ACHN (cell line): ENCODE results near the gene ATP5ME.

Source experiments
- DNase-seq: peaks from one replicate; pipeline ENCODE4 v3.0.0-alpha.2; 2015
- in situ Hi-C: cut with HindIII; loops from 2 replicates; pipeline ENCODE4 v1.10.0; 2017; ENCODE audit warnings: low sequenced_read_pairs, low pct_ligation_motif_present, low pct_unique_long_range_greater_than_20kb

Gene ATP5ME, protein sequence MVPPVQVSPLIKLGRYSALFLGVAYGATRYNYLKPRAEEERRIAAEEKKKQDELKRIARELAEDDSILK

DNA sequence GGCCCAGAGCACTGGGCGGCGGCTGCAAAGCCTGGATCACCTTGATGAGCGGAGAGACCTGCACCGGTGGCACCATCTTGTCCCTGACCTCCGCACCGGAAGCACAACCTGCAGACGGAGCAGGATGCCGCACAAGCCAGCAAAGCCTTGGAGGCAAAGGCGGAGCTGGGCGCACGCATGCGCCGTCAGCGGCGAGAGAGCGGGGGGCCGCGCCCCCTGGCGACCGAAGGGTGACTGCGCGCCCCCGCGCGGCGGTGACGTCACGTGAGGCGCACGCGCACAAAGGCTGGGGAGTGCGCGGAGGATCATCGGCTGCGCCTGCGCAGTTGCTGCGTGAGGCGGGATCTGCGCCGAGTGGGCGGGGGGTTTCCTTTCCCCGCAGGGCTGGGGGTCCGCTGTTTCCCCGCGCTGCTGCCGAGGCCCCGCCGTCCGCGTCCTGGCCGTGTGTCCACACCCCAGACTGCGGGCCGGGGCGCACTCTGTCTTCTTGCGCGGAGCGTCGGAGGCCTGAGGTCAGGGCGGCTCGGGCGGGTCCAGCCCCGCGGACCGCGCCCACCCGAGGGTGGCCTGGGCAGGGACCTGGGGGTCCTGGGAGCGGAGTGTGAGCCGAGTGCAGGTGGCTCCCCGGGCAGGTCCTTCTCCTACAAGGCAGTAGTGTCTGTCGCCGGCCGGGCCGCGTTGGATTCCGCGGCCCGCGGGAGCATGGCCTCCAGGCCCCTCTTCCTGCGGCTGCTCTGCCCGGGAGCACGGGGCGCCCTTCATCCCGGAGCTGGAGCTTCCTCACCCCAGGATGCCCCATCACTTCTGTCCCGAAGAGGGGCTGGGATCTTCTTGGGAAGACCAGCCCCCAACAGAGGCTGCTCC lies at the start of gene ATP5ME, which contains the start of gene MYL5:
Gene ATP5ME, minus strand, starts transcription at position 105 of the 864 bp plus-strand sequence. Its CDS starts 29 bp downstream, at position 76.
Gene MYL5, plus strand, starts transcription at position 371 of the 864 bp plus-strand sequence. CDS start 3,485 bp downstream, outside the sequence.
- peak; percentile 91 for DNase-seq
- in situ Hi-C loops: no loop called here

DNA sequence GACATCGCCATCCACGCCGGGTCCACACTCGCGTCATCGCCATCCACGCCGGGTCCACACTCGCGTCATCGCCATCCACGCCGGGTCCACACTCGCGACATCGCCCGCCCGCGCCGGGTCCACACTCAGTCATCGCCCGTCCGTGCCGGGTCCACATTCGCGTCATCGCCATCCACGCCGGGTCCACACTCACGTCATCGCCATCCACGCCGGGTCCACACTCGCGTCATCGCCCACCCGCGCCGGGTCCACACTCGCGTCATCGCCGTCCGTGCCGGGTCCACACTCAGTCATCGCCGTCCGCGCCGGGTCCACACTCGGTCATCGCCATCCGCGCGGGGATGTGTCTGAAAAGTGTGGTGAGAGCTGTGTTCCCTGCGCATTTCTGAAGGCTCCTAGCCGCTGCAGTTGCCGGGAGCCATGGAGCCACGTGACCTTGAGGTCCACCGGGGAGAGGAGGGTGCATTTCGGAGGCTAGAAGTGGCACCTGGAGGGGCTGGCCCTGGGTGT lies 48.8 kb upstream of the ATP5ME start:
- in situ Hi-C loops: no loop called here
- DNase-seq: no peak

DNA sequence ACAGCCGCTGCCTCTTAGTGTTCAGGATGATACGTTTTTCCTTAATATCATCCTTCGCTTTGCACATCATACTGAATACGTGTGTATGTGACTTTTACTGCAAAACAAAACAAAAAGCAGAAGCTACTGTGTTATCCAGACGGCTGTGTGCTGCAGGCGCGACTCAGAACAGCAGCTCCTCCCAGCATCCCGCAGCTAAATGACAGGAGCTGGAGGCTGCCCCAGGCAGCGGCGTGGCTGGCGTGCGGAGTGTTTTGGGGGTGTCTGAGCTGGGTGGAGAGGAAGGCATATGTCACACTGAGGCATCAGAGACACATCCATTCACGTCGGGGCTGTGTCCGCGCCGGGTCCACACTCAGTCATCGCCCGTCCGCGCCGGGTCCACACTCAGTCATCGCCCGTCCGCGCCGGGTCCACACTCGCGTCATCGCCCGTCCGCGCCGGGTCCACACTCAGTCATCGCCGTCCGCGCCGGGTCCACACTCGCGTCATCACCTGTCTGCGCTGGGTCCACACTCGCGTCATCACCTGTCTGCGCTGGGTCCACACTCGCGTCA lies 48.2 kb upstream of the ATP5ME start:
- no peak for DNase-seq

DNA sequence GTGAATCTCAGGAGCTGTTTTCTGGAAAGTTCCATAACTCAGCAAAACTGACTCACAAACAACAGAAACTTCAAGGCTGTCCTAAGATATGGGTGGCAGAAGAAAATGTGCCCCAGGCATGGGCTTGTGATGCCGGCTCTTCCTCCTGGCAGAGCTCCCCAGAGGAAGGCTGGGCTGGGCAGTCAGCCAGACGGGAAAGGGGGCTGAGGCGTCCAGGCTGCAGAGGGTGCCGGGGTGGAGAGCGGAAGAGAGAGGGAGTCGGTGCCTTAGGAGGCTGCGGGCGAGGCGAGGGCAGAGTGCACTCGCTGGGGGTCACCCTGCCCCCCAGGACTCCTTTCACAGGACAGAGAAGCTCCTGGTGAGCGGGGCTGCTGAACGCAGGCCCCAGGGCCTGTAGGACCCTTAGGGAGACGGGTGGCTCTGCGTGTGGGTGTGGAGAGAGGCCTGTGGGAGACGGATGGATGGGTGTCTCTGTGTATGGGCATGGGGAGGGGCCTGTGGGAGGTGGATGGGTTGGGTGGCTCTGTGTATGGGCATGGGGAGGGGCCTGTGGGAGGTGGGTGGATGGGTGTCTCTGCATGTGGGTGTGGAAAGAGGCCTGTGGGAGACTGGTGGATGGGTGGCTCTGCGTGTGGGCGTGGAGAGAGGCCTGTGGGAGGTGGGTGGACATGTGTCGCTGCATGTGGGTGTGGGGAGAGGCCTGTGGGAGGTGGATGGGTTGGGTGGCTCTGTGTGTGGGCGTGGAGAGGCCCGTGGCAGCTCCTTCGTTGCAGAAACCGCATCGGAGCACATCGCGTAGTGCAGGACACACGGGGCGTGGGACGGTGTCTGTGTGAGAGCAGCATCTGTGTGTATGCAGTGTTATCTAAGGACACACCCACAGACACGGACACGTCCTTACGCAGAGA lies 47.4 kb upstream of the ATP5ME start:
- no peak for DNase-seq
- in situ Hi-C loops: no loop called here

More for the DNA sequence above, 48.2 kb upstream of the ATP5ME start:
- in situ Hi-C loops: no loop called here

DNA sequence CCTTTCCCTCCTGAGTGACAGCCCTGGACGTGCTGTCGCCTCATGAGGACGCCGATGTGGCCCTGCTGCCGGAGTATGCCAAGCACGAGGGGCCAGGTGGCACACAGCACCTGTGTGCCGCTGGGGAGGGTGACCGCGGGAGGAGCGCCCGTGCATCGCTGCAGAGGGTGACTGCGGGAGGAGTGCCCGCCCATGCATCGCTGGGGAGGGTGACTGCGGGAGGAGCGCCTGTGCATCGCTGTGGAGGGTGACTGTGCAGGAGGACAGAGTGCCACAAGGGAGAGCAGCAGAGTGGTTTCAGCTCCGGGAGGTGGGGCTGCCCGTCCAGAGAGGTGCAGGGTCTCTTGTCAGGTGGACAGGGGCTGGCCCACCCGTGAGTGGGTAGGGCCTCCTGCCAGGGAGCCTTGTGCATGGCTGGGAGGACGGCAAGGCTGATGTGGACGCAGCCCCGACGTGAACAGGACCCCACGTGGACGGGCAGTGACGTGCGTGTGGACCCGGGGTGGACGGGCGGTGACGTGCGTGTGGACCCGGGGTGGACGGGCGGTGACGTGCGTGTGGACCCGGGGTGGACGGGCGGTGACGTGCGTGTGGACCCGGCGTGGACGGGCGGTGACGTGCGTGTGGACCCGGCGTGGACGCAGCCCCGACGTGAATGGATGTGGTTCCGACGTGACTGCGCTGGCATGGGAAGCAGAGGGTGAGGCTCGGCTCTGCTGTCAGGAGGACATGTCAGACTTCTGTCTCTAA lies 46.2 kb upstream of the ATP5ME start:
- DNase-seq: no peak
- in situ Hi-C loops: no loop called here

DNA sequence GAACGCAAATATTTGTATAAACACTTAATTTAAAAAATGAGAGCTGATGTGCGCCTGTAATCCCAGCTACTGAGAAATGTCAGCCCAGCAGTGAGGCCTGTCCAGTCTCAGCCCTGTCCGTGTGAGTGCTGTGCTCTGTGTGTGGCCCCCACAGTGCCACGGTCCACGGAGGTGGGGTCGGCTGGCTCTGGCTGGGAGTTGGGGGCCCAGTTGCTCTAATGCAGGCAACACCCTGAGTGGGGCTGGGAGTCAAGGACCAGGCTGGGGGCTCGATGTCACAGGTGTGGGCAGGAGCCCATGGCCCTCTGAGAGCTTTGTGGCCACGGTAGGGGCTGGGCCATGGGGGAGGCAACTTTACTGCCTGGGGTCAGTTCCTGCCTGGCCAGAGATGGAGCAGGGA lies 44.4 kb upstream of the ATP5ME start:
- no peak for DNase-seq
- in situ Hi-C loops: no loop called here

DNA sequence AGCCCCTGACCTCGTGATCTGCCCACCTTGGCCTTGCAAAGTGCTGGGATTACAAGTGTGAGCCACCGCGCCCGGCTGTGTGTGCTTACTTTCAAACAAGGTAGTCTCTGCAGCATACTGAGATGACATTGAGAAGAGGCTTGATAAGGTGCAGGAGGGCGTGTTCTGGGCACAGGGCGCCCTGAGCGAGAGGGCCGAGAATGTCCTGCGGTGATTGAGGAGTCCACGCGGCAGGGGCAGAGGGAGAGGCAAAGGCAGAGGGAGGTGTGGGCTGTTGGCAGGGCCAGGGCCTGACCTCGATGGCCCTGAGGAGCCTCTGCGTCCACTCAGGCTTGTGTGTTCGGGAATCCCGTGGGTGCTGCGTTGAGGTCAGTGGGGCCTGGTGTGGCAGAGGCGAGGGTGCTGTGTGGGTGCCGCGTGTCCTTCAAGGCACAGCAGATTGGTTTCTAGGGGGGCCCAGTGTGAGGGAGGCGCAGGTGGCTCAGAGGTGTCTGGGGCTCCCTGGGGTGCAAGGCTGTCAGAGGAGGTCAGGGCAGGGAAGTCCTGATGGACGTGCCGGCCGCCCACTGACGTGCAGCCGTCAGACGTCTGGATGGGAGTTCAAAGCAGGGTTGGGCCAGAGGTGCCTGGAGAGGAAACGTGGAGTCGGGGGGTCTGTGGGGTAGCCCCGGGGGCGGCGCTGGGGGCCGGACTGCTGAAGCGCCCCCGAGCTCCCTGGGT lies 43.7 kb upstream of the ATP5ME start:
- DNase-seq: no peak
- in situ Hi-C loops: no loop called here

DNA sequence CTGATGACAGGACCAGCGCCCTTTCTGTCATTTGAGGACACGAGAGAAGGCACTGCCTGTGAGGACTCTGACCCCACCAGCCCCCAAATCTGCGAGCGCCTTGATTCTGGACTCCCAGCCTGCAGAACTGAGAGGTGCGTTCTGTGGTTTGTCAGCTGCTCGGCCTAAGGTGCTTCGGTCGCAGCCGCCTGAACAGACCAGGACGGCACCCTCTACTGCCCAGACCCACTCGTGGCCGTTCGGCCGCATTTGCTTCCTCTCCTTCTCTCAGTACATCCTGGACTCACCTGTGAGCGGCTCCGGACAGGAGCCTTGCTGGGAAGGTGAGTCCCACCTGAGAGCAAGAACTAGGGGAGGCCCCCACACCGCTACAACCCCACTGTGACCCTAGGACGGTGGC lies 40.0 kb upstream of the ATP5ME start:
- in situ Hi-C loops: no loop called here
- DNase-seq: no peak

DNA sequence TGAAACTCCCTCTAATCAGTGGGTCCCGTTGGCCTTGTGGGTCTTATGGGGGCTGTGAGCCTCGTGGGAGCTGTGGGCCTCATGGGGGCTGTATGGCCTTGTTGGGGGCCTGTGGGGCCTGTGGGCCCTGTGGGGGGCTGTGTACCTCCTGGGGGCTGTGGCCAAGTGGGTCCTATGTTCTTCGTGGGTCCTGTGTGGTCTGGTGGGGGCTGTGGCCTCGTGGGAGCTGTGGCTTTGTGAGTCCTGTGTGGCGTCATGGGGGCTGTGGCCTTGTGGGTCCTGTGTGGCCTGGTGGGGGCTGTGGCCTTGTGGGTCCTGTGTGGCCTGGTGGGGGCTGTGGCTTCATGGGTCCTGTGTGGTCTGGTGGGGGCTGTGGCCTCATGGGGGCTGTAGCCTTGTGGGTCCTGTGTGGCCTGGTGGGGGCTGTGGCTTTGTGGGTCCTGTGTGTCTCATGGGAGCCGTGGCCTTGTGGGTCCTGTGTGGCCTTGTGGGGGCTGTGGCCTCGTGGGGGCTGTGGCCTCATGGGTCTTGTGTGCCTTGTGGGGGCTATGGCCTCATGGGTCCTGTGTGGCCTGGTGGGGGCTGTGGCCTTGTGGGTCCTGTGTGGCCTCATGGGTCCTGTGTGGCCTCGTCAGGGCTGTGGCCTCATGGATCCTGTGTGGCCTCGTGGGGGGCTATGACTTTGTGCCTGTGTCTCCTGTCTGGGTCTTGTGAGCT lies 39.0 kb upstream of the ATP5ME start:
- in situ Hi-C loops: no loop called here
- no peak for DNase-seq

DNA sequence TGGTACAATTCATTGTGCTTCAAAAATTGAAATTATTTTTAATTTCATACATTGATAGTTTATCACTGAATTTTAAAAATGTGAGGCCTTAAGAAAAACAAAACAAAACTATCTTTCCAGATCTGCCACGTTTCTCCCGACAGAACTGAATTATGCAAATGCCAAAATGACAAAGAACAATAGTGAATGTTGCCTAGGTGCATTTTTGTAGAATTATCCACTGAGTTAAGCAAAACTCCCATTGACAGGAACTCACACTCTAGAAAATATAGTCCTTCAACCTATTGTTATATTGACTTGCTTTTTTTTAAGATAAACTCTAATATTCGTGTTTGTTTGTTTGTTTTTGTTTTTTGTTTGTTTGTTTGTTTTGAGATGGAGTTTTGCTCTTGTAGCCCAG lies 38.0 kb upstream of the ATP5ME start:
- DNase-seq: no peak
- in situ Hi-C loops: no loop called here

DNA sequence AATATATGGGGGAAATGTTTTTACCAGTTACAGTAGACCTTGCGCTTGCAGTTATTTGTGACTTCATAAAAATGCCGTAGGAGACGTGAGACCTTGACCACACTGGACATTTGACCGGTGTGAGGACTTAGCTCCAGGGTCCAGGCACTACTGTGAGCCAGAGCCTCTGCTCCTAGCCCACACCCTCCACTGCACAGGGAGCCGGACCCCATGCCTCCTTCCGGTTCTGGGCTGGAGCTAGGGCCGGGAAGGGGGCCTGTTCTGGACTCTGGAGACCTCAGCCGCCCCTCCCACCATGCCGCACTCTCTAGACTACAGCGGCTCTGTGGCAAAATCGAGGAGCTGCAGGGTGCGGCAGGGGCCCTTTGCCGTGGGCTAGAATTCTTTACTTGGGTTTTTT lies 36.8 kb upstream of the ATP5ME start:
- no peak for DNase-seq

DNA sequence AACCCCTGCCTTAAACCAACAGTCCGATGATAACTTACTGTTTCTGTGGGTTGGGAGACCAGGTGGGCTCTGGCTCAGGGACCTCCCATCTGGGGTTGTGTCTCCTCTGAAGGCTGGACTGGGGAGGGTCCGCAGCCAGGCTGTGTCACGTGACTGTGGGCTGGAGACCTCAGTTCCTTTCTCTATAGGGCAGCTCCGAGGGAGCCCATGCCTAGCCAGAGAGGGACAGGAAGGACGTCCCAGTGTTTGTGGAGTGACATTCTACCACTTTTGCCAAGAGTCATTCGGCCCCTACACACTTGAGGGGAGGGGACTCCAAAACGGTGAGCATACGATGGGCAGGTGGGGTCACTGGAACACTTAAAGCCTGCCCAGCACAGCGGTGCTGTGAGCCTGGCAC lies 36.0 kb upstream of the ATP5ME start:
- DNase-seq: no peak
- in situ Hi-C loops: no loop called here

More for the DNA sequence above, 36.8 kb upstream of the ATP5ME start:
- in situ Hi-C loops: no loop called here

DNA sequence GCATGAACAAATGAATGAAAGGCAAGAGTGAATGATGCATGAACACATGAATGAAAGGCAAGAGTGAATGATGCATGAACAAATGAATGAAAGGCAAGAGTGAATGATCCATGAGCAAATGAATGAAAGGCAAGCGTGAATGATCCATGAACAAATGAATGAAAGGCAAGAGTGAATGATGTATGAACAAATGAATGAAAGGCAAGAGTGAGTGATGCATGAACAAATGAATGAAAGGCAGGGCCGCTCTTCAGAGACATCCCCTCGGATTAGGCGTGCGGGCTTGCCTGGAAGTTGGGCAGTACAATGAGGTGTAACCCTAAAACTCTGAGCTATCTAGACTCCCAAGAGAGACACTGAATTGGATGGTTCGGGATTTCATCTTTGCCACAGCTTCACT lies 35.3 kb upstream of the ATP5ME start:
- DNase-seq: no peak
- in situ Hi-C loops: no loop called here

DNA sequence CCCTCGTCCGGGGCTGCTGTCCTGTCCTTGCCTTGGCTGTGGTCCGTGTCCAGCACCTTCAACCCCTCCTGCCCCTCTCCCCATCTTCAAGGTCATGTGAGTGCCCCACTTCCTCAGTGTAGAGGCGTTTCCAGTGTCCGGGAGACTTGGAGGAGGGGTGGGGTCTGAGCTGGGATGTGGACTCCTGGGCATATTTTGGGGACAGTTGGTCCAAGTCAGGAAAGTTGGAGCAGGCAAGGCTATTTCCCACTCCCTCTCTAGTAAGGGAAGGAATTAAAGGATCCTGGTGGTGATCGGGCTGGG lies 34.5 kb upstream of the ATP5ME start:
- no peak for DNase-seq
- in situ Hi-C loops: no loop called here

DNA sequence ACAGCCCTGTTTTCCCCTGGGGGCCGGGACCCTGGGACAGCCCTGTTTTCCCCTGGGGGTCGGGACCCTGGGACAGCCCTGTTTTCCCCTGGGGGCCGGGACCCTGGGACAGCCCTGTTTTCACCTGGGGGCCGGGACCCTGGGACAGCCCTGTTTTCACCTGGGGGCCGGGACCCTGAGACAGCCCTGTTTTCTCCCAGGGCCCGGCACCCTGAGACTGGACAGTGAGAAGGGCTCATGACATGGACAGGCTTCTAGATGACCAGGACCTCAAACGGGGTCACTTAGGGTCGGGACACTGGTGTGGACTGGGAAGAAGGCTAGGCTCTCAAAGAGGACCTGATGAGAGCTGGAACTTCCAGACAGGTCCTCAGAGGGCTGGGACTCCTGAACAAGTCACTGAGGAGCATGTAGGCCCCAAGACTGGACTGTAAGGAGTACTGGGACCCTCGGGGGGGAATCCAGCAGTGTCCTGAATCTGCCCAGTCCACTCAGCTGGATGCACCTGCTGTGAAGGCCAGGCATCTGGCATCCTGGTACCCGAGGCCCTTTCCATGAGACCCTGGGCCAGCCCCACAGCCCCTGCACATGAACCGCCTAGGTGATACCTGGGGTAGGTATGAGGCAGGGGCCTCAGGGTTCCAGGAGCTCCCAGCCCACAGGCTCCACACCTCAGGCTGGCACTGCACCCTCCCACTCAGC lies 34.0 kb upstream of the ATP5ME start:
- in situ Hi-C loops: no loop called here
- no peak for DNase-seq

DNA sequence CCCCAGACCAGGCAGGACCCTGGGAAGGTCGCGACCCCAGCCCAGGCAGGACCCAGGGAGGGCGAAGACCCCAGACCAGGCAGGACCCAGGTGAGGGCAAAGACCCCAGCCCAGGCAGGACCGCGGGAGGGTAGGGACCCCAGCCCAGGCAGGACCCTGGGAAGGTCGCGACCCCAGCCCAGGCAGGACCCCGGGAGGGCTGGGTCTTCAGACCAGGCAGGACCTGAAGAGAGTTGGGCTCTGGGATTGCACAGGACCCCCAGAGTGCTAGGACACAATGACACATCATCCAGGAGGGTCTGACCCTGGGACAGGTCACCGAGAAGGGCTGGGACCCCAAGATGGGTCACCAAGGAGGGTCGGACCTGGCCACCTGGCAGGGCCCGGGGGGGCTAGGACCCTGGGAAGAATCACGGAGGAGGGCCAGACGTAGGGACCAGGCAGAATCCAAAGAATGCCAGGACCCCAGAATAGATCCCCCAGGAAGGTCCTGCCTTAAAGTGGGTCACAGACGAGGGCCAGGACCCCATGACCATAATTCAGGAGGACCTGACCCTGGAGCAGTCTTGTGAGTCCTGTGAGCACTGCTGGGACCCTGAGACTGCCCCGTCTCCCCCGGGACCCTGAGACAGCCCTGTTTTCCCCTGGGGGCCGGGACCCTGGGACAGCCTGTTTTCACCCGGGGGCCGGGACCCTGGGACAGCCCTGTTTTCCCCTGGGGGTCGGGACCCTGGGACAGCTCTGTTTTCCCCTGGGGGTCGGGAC lies 32.9 kb upstream of the ATP5ME start:
- no peak for DNase-seq
- in situ Hi-C loops: no loop called here
